ENCODE results near the gene TTYH3. TPM values are rescaled to one million over a fixed set of nuclear protein-coding genes. Genes with fewer than 3 reads are reported as not detected.
"Not testable (repeated sequence)": the region's sequence is repeated elsewhere in the genome, so short reads cannot be mapped to it uniquely, and the experiment has no call there.

TTYH3 gene
- 16.6 and 24.8 TPM in 2 replicates for total RNA-seq (2014; rRNA removed; shearing (Covaris generic))
- polyA plus RNA-seq (2015; cell fraction: cytosol; rRNA removed): 77.7 and 83.3 TPM in 2 replicates
- 70.3 and 77.1 TPM in 2 replicates for polyA plus RNA-seq (2015; cell fraction: nucleus; rRNA removed)

- no peak for DNase-seq (ENCODE audit: low read depth)
Measured at GRCh38 chr7:2631946-2632732, at the start of gene TTYH3. TTYH3 (plus strand) TSS chr7:2631986; CDS start chr7:2632156, 170 bp downstream.

- no peak for DNase-seq (ENCODE audit: low read depth)
Measured at GRCh38 chr7:2582006-2582735, 49.6 kb upstream of the TTYH3 start.

GRCh38 chr7:2583798-2584580 is 47.8 kb upstream of the TTYH3 start:
- DNase-seq (ENCODE audit: low read depth): no peak

- no peak for DNase-seq (ENCODE audit: low read depth)
Measured at GRCh38 chr7:2585446-2585845, 46.3 kb upstream of the TTYH3 start.

- DNase-seq (ENCODE audit: low read depth): no peak
Measured at GRCh38 chr7:2586326-2587020, 45.3 kb upstream of the TTYH3 start.

GRCh38 chr7:2587134-2587533 is 44.7 kb upstream of the TTYH3 start:
- no peak for DNase-seq (ENCODE audit: low read depth)

GRCh38 chr7:2587778-2588177 is 44.0 kb upstream of the TTYH3 start:
- no peak for DNase-seq (ENCODE audit: low read depth)

GRCh38 chr7:2589341-2589740 is 42.4 kb upstream of the TTYH3 start:
- no peak for DNase-seq (ENCODE audit: low read depth)

- DNase-seq (ENCODE audit: low read depth): not testable (repeated sequence)
Measured at GRCh38 chr7:2589941-2590340, 41.8 kb upstream of the TTYH3 start.

GRCh38 chr7:2592375-2592865 is 39.4 kb upstream of the TTYH3 start:
- DNase-seq (ENCODE audit: low read depth): no peak

GRCh38 chr7:2593036-2593727 is 38.6 kb upstream of the TTYH3 start:
- DNase-seq (ENCODE audit: low read depth): no peak

- no peak for DNase-seq (ENCODE audit: low read depth)
Measured at GRCh38 chr7:2594599-2594998, 37.2 kb upstream of the TTYH3 start.

GRCh38 chr7:2595258-2595860 is 36.4 kb upstream of the TTYH3 start:
- DNase-seq (ENCODE audit: low read depth): no peak

GRCh38 chr7:2596464-2597272 is 35.1 kb upstream of the TTYH3 start:
- DNase-seq (ENCODE audit: low read depth): no peak

GRCh38 chr7:2597273-2597640 is 34.5 kb upstream of the TTYH3 start:
- DNase-seq (ENCODE audit: low read depth): no peak

GRCh38 chr7:2598154-2598823 is 33.5 kb upstream of the TTYH3 start:
- no peak for DNase-seq (ENCODE audit: low read depth)

GRCh38 chr7:2601065-2601464 is 30.7 kb upstream of the TTYH3 start:
- no peak for DNase-seq (ENCODE audit: low read depth)

- no peak for DNase-seq (ENCODE audit: low read depth)
Measured at GRCh38 chr7:2601907-2602306, 29.9 kb upstream of the TTYH3 start.
